Aorta (tissue), 4 donors: ENCODE results near the gene JCHAIN. TPM values are rescaled to one million over a fixed set of nuclear protein-coding genes. Genes with fewer than 3 reads are reported as not detected.

Source experiments
- polyA plus RNA-seq, 2 donors: library from polyadenylated mRNA; stranded (reverse); fragments of 200-250 nt; gene quantifications; one replicate each; pipeline ENCODE4 v1.2.3, GENCODE V29; 2013
- total RNA-seq, 2 donors: library from RNA; stranded (reverse); fragmentation: NEBNext Ultra II Directional; extraction: Animal tissue kit (Norgen Biotek cat#: 25700); gene quantifications; one replicate each; pipeline ENCODE4 v1.2.1, GENCODE V29; 2021
- donor health status: healthy with polysubstance abuse.
- donor health status: Bipolar disorder and iron deficiency.
- donor health status: DM: no; HTN: no; CAD: no.
- donor health status: DM: yes; HTN: yes; CAD: no.

JCHAIN gene
- total and polyA plus RNA-seq, 4 donors = 2.7 to 33.8 (median 15.7) TPM

Other genes with a start within 250 kb of the JCHAIN start
- gene MUC7, start 194.3 kb downstream of the JCHAIN start, total RNA-seq = not detected
- not detected for gene MUC7, start 194.3 kb downstream of the JCHAIN start, polyA plus RNA-seq
- not detected for gene AMTN, start 147.9 kb downstream of the JCHAIN start, total RNA-seq
- not detected for gene AMTN, start 147.9 kb downstream of the JCHAIN start, polyA plus RNA-seq
- gene AMBN, start 74.3 kb downstream of the JCHAIN start, total RNA-seq = not detected
- not detected for gene AMBN, start 74.3 kb downstream of the JCHAIN start, polyA plus RNA-seq
- gene ENAM, start 37.8 kb downstream of the JCHAIN start, total RNA-seq = under 1 TPM in 1 of 2 donors, not detected in 1; 0.19 TPM
- gene ENAM, start 37.8 kb downstream of the JCHAIN start, polyA plus RNA-seq = not detected
- gene UTP3, start 22.0 kb upstream of the JCHAIN start, total RNA-seq = 10 to 100 TPM; 22.0 to 25.0 TPM
- 10 to 100 TPM; 17.6 to 22.9 TPM for gene UTP3, start 22.0 kb upstream of the JCHAIN start, polyA plus RNA-seq
- gene RUFY3, start 55.5 kb upstream of the JCHAIN start, total RNA-seq = 10 to 100 TPM; 48.5 to 96.9 TPM
- 10 to 100 TPM in 1 of 2 donors, 1 to 10 TPM in 1; 7.4 to 35.7 TPM for gene RUFY3, start 55.5 kb upstream of the JCHAIN start, polyA plus RNA-seq
- gene GRSF1, start 173.4 kb upstream of the JCHAIN start, total RNA-seq = 10 to 100 TPM; 39.2 to 40.0 TPM
- 10 to 100 TPM; 38.3 to 46.1 TPM for gene GRSF1, start 173.4 kb upstream of the JCHAIN start, polyA plus RNA-seq
- 10 to 100 TPM; 26.5 to 29.8 TPM for gene MOB1B, start 235.9 kb upstream of the JCHAIN start, total RNA-seq
- gene MOB1B, start 235.9 kb upstream of the JCHAIN start, polyA plus RNA-seq = 1 to 10 TPM; 5.9 to 6.1 TPM